Epidermal melanocyte (primary cell): Measurements from ENCODE around the gene TDRD9.
A peak's percentile ranks its signal among the peaks of the same experiment; 100 is the strongest.

Source experiments
- DNase-seq: peaks from one replicate; pipeline ENCODE4 v3.0.0; 2011; ENCODE audit warnings: low spot score; ENCODE audit not compliant: insufficient read length

TDRD9 gene

DNA sequence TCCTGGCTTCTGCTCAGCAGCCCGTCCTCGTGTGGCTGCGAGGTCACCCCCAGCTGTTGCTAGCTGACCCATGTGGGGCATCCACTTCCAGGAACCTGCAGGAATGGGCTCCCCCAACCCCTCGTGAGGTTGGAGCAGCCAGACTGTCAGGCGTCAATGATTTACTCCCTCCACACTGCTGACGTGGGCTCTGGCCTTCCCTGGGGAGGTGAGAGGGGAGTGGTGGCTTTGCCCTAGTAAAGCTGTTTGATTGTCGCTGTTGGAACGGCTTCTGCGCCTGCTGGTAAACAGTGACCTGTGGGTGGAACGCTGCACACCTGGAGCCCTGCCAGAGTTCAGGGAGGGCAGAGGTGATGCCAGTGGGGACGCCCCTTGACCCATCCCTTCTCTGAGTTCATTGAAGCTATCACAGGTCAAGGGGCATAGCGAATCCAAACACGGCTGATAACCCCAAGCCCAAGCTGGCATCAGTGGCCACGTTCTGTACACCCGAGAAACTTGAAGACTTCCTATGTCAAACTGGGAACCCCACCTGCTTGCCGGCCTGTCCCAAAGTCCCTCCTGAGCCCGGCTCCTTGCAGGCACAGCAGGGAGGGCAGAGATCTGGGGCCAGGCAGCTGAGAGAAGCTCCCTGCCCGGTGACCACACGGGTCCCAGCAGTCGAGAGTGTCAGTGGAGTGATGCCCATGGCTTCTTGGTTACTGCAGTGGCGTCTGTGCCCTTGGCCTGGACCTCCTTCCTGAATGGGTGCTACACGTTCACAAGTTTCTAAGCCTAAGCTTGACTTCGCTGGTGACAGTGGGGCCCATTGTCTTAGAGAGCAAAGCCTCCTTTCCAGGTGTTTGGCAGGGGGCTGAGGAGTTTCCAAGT is 160.0 kb downstream of the TDRD9 start:
- DNase-seq, result no peak

DNA sequence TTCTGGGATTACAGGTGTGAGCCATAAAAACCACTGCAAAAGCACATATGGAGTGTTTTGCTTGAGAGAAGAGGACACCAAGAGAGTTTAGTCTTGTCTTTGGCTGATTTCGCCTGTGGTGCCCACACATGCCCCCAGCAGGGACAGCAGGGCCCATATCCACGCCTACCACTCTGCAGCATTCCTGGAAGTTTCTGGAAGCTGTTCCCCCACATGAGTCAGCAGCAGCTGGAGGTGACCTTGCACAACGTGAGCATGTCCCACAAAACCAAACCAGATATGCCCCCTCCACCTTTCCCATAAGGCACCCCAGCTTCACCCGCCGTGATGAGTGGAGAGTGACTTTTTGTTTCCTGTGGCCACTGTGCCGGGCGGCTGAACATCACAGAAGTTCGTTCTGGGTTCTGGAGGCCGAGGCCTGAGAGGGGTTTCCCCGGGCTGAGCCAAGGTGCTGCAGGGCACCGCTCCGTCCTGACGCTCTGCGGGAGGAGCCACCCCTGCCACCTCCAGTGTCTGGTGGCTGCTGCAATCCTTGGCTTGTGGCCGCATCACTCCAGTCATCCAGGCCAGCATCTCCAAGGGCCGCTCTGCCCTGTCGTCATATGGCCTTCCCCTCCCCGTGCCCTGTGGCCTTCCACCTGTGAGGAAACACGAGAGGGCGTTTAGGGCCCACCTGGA is 162.0 kb downstream of the TDRD9 start:
- DNase-seq, result no peak

DNA sequence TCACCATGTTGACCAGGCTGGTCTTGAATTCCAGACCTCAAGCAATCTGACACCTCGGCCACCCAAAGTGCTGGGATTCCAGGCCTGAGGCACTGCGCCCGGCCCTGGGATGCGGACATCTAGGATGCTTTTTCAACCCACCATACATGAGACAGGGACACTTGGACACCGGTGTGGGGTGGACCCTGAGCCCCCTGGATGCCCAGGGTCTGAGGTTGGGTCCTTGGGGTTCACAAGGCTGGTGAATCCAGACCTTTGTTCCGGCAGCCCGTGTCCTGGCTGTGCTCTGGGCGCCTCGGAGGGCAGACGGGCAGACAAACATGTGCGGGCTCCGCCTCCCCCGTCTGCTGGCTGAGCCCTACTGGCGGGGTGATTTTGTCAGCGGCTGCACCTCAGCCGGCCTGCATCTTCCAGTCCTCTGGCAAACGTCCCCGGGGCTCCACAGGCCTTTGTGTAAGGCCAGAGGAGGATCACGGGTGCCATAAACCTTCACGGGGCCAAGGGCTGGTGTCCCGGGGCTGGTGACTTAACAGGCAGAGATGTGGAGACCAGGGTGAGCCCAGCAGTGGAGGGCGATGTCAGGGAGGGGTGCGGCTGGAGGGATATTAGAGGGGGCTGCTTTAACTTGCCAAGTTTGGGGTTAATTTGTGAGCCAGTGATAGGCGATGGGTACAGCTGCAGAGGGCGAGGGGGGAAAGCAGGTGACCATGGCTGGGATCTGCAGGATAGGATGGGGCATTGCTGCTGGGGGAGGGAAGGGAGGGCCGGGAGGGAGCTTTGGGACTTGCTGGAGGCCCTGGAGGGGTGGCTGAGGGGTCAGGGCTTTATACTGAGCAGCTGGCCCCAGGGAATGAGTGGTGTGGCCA is 163.0 kb downstream of the TDRD9 start:
- no peak for DNase-seq

DNA sequence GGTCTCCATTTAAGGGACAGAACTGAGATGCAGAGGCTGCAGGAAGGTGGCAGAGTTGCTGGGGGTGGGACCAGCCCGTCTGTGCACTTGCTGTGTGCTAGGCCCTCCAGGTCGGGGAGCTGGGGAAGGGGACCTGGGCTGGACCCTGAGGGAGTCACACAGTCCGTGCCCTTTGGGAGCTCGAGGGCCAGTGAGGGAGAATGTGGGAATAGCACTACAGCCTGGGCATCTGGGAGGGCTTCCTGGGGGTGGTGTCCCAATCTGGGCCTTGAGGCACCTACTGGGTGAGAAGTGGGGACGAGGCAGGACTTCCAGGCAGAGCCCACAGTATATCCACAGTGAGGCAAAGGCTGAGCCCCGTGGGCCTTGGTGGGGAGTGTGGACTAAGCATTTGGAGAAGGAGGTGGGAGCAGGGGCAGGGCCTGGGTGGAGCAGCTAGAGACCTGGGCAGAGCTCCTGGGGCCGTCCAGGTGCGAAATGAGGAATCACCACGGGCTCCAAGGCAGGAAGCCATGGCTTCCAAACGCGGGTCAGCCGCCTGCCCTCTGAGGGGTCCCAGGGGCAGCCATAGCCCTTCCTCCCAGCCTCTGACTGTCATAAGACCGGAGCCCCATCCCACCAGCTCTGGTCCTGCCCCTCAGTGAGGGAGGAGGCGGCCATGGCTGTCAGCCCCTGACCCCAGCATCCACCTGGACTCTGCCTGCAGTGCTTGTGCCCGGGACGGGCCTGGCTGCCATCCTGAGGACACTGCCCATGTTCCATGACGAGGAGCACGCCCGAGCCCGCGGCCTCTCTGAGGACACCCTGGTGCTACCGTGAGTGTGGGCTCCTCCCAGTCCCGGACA is 163.9 kb downstream of the TDRD9 start:
- DNase-seq, result no peak

DNA sequence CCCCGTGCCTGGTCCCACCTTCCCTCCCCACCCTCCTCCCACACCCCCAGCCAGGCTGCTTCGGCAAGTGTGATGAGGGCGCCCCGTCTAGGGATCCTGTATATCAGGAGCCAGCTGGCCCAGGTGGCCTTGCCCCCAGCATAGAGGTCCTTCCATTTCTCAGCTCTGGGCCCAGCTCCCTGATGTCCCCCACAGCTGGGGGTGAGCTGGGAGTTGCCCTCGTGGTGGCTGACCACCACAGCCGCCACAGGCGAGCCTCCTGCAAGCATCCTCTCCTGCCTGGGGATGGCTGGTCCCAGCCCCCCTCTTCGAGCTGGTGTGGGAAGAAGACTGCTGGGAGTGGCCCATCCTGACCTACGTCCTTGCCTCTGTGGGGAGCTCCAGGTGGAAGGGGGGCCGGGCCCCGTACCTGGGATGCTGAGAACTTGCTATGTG is 164.7 kb downstream of the TDRD9 start:
- DNase-seq, result no peak

DNA sequence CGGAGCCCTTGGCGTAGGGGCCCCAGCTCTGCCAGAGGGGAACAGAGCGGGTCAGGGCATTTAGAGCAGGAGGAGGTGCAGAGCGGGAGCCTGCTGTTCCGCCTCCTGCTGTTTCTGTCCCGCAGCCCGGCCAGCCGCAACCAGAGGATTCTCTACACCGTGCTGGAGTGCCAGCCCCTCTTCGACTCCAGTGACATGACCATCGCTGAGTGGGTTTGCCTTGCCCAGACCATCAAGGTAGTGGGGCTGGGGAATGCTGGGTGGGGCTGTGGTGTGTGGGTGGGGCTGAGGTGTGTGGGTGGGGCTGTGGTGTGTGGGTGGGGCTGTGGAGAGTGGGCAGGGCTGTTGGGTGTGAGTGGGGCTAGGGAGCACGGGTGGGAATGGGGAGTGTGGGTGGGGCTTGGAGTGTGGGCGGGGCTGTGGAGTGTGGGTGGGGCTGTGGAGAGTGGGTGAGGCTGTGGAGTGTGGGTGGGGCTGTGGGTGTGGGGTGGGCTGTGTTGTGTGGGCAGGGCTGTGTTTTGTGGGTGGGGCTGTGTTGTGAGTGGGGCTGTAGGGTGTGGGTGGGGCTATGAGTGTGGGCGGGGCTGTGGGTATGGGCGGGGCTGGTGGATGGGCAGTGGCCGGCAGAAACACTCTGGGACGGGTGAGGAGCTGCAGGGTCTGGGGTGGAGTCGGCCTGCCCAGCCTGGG is 165.3 kb downstream of the TDRD9 start:
- DNase-seq, result no peak

DNA sequence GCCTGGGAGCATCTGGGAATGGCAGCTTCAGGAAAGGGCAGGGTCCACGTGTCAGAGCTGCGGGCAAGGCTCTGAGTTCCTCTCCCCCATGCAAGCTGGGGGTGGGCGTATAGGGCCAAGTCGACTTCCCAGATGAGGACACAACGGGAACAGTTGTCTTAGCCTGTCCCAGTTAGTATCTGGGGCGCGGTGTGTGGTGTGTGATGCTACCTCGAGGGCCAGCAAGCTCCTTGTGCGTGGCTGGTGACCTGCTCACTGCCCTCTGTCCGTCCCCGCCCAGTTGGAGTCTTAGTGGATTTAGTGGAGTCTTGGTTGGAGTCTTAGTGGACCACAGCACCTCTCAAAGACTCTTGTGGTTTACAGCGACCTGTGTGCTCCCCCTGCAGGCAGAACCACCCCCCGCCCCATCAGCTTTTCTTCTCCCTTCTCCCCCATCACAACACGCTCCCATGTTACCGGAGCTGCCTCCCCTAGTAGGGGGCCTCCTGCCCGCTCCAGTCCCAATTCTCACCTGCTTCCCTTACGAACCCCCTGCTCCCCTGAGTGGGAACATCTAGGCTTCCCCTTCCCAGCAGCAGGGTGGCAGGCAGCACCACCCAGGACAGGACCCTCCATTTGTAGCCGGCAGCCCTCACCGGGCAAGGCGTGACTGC is 165.9 kb downstream of the TDRD9 start:
- DNase-seq, result no peak

DNA sequence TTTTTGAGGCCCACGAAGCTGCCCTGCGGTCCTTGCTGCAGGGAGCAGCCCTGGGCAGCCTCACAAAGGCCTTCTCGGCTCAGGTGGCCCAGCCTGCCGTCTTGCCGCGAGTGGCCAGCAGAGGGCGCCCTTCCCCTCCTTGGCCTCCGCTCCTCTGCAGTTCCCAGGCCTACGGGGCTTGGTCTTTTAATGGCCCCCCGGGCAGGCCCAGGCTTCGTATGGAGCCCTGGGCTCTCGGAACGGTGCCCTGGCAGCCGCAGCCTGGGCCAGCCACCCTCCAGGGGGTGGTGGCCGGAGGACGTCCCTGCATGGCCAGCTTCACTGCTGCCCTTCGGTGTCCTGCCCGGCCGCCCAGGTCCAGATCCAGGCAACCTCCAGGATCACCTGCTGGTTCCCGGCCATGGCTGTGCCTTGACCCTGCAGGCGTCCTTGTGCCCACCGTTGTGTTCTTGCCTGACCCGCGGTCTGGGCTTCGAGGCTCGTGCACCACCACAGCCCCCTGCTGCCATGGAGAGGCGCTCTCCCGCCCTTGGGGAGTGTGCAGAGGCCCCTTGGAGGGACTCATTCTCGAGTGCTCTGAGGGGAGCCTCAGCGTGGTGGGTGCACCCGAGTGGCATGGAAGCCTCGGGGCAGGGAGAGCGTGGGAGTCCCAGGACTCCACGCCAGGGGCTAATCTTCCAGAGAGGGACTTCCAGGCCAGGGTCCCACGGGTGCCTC is 166.6 kb downstream of the TDRD9 start:
- DNase-seq, result peak; percentile 65

DNA sequence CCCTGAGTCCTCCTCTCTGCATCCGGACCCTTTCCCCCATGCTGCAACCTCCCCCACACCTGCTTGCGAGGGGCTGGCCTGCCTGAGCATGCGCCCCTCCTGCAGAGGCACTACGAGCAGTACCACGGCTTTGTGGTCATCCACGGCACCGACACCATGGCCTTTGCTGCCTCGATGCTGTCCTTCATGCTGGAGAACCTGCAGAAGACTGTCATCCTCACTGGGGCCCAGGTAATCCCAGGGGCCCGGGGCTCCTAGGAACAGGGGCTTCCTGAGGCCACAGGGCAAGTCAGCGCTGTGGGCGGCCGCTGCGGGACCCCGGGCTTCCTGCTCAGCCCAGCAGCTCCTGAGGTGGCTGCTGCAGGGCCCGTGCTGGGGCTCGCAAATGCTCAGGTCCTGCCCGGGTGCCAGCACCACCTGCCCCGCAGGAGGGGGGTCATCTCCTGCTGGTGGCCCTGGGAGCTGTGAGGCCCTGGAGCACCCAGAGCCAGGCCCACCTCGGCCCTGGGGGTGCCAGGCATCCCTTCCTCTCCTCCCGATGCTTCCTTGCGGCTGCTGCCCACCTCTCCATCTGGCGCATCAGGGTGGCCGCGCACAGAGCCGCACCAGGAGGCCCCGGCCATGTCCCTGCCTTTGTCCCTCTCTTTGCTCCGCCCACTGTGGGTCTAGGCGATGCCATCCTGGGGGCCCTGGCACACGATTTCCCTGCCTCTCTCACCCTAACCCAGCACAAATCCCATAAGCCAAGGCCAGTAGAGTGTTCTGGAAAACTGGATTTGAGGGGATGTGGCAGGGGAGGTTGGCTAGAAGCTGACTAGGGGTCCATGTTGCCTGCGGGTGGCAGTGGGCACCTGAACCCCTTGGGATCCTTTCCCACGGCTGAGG is 167.4 kb downstream of the TDRD9 start:
- no peak for DNase-seq

DNA sequence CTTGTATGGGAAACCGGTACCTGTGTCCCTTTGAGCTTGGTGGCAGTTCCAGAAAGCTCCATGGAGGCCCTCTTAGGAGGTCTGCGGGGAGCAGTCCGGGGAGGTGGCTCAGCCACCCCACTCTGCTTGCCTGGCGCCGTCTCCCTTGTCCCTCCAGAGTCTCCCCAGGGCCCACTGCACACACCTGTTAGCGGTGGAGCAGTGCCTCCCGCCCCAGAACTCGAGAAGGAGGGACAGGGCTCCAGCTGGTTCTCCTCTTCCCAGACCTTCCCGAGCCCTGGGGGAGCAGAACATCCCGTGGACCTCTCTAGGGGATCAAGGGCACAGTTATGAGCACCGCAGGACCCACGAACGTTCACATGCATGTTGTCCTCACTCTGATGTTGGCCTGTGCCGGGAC is 168.1 kb downstream of the TDRD9 start:
- no peak for DNase-seq

DNA sequence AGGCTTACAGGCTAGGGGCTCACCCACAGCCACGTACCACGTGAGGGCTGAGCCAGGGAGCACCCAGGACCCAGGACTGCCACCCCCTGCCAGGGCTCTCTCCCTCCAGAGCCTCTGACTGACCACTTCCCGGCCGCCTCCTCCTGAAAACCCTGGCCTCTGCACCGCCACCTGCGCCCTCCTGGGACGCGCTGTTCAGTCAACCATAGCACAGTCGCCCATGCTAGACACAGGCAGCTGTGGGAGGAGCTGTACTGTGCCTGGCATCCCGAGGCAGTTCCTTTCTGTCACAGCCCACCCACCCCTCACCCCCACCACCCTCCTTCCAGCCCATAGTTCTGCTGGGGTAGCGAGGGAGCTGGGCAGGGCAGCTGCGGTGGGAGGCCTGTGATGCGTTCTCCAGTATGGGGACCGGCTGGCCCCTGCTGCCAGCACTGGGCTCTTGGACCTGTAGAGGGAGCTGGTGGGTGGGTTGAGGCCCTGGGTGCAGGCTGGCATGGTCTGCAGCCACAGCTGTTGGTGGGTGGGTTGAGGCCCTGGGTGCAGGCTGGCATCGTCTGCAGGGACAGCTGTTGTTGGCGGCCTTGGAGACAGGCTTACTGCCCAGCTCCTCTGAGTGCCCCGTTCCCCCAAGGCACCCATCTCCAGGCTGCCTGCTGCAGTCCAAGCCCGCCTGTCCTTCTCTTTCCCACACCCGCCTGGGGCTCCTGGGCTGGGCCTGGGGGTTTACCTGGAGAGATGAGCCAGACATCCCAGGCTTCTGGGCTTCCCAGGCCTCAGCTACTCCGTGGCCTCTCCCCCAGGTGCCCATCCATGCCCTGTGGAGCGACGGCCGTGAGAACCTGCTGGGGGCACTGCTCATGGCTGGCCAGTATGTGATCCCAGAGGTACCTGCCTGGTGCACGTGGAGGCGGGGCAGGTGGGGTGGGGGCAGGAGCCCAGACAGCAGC is 168.8 kb downstream of the TDRD9 start:
- no peak for DNase-seq

DNA sequence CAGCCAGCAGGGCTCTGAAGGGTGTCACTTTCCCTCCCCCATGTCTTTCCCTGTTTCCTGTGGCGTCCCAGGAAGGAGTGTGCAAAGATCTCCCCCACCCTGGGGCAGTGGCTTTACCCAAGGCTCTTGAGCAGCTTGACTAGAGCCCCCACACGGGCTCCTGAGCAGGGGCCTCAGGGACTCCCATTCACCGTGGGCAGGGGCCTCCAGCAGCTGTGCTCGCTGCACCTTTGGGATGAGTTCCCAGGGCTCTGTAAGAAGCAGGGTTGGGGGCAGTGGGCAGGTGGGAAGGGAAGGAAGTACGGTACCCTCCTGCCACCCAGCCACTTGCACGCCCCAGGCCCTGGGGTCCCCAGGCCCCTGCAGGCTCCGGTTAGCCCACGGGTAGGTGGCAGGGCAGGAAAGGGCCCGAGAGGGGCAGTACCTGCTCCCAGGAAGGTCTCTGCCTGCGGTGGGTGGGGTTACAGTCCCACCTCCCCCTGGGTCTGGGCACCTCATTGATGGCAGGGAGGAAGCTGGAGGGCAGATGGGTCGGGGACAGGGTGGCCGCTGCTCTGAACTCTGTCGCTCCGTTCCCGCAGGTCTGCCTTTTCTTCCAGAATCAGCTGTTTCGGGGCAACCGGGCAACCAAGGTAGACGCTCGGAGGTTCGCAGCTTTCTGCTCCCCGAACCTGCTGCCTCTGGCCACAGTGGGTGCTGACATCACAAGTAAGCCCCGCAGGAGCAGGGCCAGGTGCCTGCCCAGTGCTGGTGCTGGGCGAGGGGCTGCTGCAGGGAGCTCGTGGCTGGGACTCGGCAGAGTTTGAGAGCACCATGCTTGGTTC is 170.2 kb downstream of the TDRD9 start:
- DNase-seq, result no peak

DNA sequence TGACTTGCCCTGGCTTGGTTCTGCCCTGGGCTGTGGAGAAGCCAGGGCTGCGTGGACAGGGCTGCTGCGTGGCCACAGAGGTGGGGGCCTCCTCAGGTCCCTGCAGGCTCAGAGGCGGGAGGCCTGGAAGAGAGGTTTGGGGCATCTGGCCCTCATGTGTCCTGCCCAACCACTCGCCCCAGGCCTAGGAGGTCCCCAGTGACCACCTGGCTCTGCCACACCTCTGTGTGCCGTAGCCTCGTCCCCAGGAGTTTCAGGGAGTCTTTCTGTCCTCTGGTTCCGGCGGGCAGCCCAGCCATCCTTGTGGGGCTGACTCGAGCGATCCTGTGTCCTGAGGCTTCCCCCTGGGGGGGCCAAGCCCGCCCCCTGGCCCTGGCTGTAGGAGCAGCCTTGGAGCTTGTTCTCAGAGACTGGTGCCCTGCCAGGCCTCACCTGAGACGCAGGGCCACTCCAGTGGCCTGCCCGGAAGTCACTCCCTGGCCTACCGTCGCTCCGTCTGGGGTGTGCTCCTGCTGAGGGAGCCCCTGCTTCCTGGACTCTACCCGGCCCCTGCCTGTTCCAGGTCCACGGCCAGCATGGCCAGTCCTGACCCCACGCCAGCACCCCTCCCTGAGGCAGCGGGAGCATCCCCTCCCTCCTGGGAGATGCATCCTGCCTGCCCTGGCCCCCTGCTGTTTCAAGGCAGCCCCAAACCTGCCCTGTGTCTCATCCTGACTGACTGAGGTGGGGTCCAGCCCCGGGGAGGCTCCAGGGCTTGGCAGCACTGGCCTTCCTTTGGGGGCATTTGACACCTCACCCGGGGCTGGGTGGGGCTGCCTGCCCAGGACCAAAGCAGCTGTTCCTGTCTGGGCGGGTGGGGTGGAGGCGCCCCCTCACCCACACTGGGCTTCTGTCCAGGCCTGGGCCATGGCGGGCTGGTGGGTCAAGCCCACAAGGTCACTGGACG is 171.1 kb downstream of the TDRD9 start:
- no peak for DNase-seq

DNA sequence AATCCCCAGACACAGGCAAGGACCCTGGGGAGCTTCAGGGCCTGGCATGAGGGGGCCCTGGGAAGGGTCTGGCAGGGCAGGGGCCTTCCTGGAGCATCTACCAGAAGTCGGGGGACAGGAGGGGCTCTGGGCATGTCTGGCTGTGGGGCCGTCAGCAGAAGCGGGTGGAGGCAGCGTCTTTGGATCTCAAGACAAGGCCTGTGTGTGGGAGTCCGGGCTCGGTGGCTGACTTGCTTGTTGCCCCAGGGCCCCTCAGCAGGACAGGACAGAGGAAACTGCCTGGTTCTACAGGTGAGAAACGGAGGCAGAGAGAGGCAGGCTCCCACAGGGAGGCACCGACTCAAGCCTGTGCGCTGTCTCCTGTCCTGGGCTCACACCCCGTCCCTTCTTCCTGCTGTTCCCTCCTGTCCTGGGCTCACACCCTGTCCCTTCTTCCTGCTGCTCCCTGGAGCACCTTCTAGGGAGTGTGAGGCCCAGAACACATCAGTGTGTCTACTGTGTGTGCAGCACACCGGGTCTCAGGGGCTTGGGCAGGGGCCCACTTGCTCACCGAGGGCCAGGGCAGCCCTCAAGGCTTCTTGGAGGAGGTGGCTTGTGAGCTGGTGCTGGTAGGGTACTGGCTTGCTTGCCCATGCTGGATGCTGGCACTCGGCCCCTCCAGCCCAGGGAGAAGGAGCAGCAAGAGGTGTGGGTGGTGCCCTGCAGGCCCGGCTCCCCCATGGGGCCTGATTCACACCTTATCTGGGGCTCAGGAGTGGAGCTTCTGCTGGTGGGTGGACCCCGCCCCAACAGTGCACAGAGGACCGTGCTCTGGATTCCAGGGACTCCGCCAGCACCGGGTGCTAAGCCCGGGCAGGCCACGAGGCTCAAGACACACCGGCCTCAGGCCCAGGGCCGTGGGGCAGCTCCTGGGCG is 172.2 kb downstream of the TDRD9 start:
- no peak for DNase-seq
